HepG2 (cell line): ENCODE measurements around the gene CALML6. TPM values are rescaled to one million over a fixed set of nuclear protein-coding genes. Genes with fewer than 3 reads are reported as not detected.

ENCODE experiments used
- ATAC-seq: fragments of 200-7000 bp; cut with Tn5 transposase; 3 replicates; pipeline ENCODE4 v1.9.1; 2020; ENCODE audit warnings: mild to moderate bottlenecking, moderate library complexity
- BruUV-seq: library from RNA; stranded (reverse); fragments of 400-500 nt; replicated peaks from 2 replicates; lab custom pipeline; 2021; lab: Mats Ljungman, UMichigan
- CTCF ChIA-PET: fragments of 300-600 bp; formaldehyde crosslinking; extraction: SDS; loops from one replicate; lab custom pipeline; 2021; ENCODE audit warnings: low total read pairs, inconsistent platforms, low intra/inter-chr PET ratio; lab: Yijun Ruan, JAX
- POLR2A ChIA-PET: fragments of 350-600 bp; sonication (Branson Sonifier 250); formaldehyde crosslinking; loops from one replicate; lab custom pipeline; 2020; ENCODE audit warnings: antibody characterized with exemption, inconsistent platforms; lab: Yijun Ruan, JAX
- DNase-seq: peaks from one replicate; pipeline ENCODE4 v3.0.0-alpha.2; 2015; ENCODE audit warnings: low spot score
- FAIRE-seq: peaks from 3 replicates; lab custom pipeline; 2011; peaks lifted over from hg19 to GRCh38; lab: Jason Lieb, UNC
- H2AFZ ChIP-seq: one replicate; pipeline ENCODE4 v1.6.1; 2011; ENCODE audit warnings: low read length, inconsistent platforms
- H3K27ac ChIP-seq: fragments of 300-600 bp; 3 replicates; pipeline ENCODE4 v1.8.0; 2011; ENCODE audit warnings: mixed run types, mild to moderate bottlenecking, mixed read lengths, low read length, inconsistent platforms; ENCODE audit not compliant: insufficient read depth; ENCODE audit errors: extremely low read length
- H3K27me3 ChIP-seq, 2 experiments: fragments of 200-600 bp in 1 of 2; 2 replicates in 1 of 2; 3 replicates in 1 of 2; pipeline versions ENCODE4 v1.6.0 to v1.8.0; 2011; ENCODE audit warnings: low read length in 2 of 2, mild to moderate bottlenecking in 2 of 2, moderate library complexity in 2 of 2, inconsistent platforms in 1 of 2; ENCODE audit not compliant: insufficient read depth in 2 of 2, control insufficient read depth in 1 of 2
- H3K36me3 ChIP-seq, 2 experiments: fragments of 200-600 bp in 1 of 2; replicated peaks in 1 of 2; 2 replicates in 1 of 2; 3 replicates in 1 of 2; pipeline versions ENCODE4 v1.5.1 to v1.8.0; 2011; ENCODE audit warnings: low read length in 2 of 2, inconsistent platforms in 1 of 2; ENCODE audit not compliant: insufficient read depth in 2 of 2, control insufficient read depth in 1 of 2
- H3K4me1 ChIP-seq: 2 replicates; pipeline ENCODE4 v1.5.1; 2012; ENCODE audit warnings: low read length, inconsistent platforms; ENCODE audit not compliant: insufficient read depth
- H3K4me2 ChIP-seq: 2 replicates; pipeline ENCODE4 v1.6.0; 2011; ENCODE audit warnings: low read depth, low read length, inconsistent platforms
- H3K4me3 ChIP-seq, 3 experiments: fragments of 200-600 bp in 1 of 3; sonication (generic), shearing (Covaris generic) in 1 of 3; replicated peaks in 1 of 3; 2 replicates each; pipeline ENCODE4 v1.5.1; 2011 to 2016; ENCODE audit warnings: low read length in 3 of 3, inconsistent platforms in 2 of 3, low read depth in 2 of 3, mild to moderate bottlenecking in 2 of 3, control low read depth in 1 of 3, mixed read lengths in 1 of 3; ENCODE audit not compliant: insufficient read depth in 1 of 3
- H3K79me2 ChIP-seq: one replicate; pipeline ENCODE4 v1.6.1; 2011; ENCODE audit warnings: low read length, inconsistent platforms; ENCODE audit not compliant: insufficient read depth
- H3K9ac ChIP-seq: 2 replicates; pipeline ENCODE4 v1.6.0; 2011; ENCODE audit warnings: mild to moderate bottlenecking, low read depth, low read length, inconsistent platforms; ENCODE audit not compliant: insufficient read depth
- H3K9me3 ChIP-seq: 2 replicates; pipeline ENCODE4 v1.5.1; 2012; ENCODE audit warnings: mild to moderate bottlenecking, low read length
- H4K20me1 ChIP-seq: 2 replicates; pipeline ENCODE4 v1.6.0; 2011; ENCODE audit warnings: inconsistent platforms, mild to moderate bottlenecking, low read length, moderate library complexity; ENCODE audit not compliant: insufficient read depth
- AGO1 ChIP-seq: fragments of 200-400 bp; formaldehyde crosslinking; IDR thresholded peaks from 2 replicates; pipeline ENCODE4 v1.6.1; 2017; ENCODE audit warnings: mild to moderate bottlenecking, low read depth, low read length, moderate library complexity; ENCODE audit not compliant: poor library complexity, severe bottlenecking
- EEA1 ChIP-seq: sonication (generic); formaldehyde crosslinking; IDR thresholded peaks from 2 replicates; pipeline ENCODE4 v1.5.1; 2020; ENCODE audit warnings: mild to moderate bottlenecking, missing genetic modification reagents, borderline replicate concordance
- JUN ChIP-seq: sonication (generic); formaldehyde crosslinking; IDR thresholded peaks from 2 replicates; pipeline ENCODE4 v1.4.0; 2020; ENCODE audit warnings: mild to moderate bottlenecking, missing genetic modification reagents
- MAFG ChIP-seq: sonication (generic); formaldehyde crosslinking; IDR thresholded peaks from 2 replicates; pipeline ENCODE4 v1.5.1; 2020; ENCODE audit warnings: mild to moderate bottlenecking, missing genetic modification reagents
- SALL2 ChIP-seq: sonication (generic); formaldehyde crosslinking; IDR thresholded peaks from 2 replicates; pipeline ENCODE4 v1.8.1; 2023; ENCODE audit warnings: mild to moderate bottlenecking, missing genetic modification reagents, inconsistent platforms
- SMAD3 ChIP-seq: sonication (generic); formaldehyde crosslinking; IDR thresholded peaks from 2 replicates; pipeline ENCODE4 v1.4.0; 2020; ENCODE audit warnings: missing genetic modification reagents
- SMC3 ChIP-seq: IDR thresholded peaks from 2 replicates; pipeline ENCODE4 v1.6.1; 2011; ENCODE audit warnings: low read length, improper control_type of control experiment
- ZBTB1 ChIP-seq: sonication (generic); formaldehyde crosslinking; IDR thresholded peaks from 2 replicates; pipeline ENCODE4 v1.4.0; 2020; ENCODE audit warnings: missing genetic modification reagents, borderline replicate concordance
- ZNF383 ChIP-seq: sonication (generic); formaldehyde crosslinking; IDR thresholded peaks from 2 replicates; pipeline ENCODE4 v1.4.0; 2020; ENCODE audit warnings: missing genetic modification reagents, mild to moderate bottlenecking, borderline replicate concordance
- ZNF615 ChIP-seq: sonication (generic); formaldehyde crosslinking; IDR thresholded peaks from 2 replicates; pipeline ENCODE4 v1.5.0; 2020; ENCODE audit warnings: mild to moderate bottlenecking, missing genetic modification reagents, borderline replicate concordance
- ZNF644 ChIP-seq: IDR thresholded peaks from 2 replicates; pipeline ENCODE4 v1.6.1; 2016; ENCODE audit warnings: low read depth
- ZNF670 ChIP-seq: sonication (generic); formaldehyde crosslinking; IDR thresholded peaks from 2 replicates; pipeline ENCODE4 v1.8.0; 2022; ENCODE audit warnings: mild to moderate bottlenecking, missing genetic modification reagents, borderline replicate concordance
- WGBS: methylation state at CpG from one replicate; pipeline ENCODE4 v1.1.6; 2017; ENCODE audit warnings: low lambda C conversion rate; 5-methylcytosine and 5-hydroxymethylcytosine counted together
- in situ Hi-C: cut with HindIII; loops from 2 replicates; pipeline ENCODE4 v1.10.0; 2017; ENCODE audit warnings: low pct_unique_long_range_greater_than_20kb; ENCODE audit not compliant: extremely low pct_ligation_motif_present
- intact Hi-C: fragments of 100-400 bp; cut with micrococcal nuclease; formaldehyde crosslinking; loops from one replicate; pipeline ENCODE4 v1.10.0; 2022; ENCODE audit not compliant: unreplicated experiment
- polyA plus RNA-seq, 8 experiments: library from polyadenylated mRNA; depleted of rRNA in 3 of 8; stranded (reverse) in 7 of 8; unstranded in 1 of 8; fragments of >200 nt; fragmentation: Illumina TruSeq in 4 of 8; extraction: Trizol in 4 of 8; gene quantifications; 2 replicates each; pipeline versions ENCODE4 v1.2.1 to v1.2.3, GENCODE V29; 2011 to 2016; ENCODE audit warnings: low read depth in 4 of 8, missing spikeins in 1 of 8, mixed read lengths in 1 of 8; ENCODE audit not compliant: insufficient read depth in 1 of 8
- total RNA-seq, 5 experiments: library from RNA; depleted of rRNA; stranded (reverse); fragments of >200 nt; fragmentation: Illumina TruSeq; extraction: Trizol; gene quantifications; 2 replicates each; pipeline ENCODE4 v1.2.3, GENCODE V29; 2016; ENCODE audit warnings: low read depth in 1 of 5
- TF ChIP-seq, protein P1 (sequence below): IDR thresholded peaks from 2 replicates; pipeline ENCODE4 v1.6.1; 2012; ENCODE audit warnings: low read depth, low read length, improper control_type of control experiment
- TF ChIP-seq, protein P2 (sequence below): sonication (generic); formaldehyde crosslinking; IDR thresholded peaks from 2 replicates; pipeline ENCODE4 v1.4.0; 2020; ENCODE audit warnings: low read depth, missing genetic modification reagents
- TF ChIP-seq, protein P3 (sequence below): sonication (generic); formaldehyde crosslinking; IDR thresholded peaks from 2 replicates; pipeline ENCODE4 v1.9.0; 2021; ENCODE audit warnings: missing genetic modification reagents, mild to moderate bottlenecking, borderline replicate concordance

CALML6 gene
- total and polyA plus RNA-seq, 2 of the 13 experiments (the other 11 are each of a cell fraction or from before 2014, with no cell fraction given): 0.11 to 0.12 TPM

DNA sequence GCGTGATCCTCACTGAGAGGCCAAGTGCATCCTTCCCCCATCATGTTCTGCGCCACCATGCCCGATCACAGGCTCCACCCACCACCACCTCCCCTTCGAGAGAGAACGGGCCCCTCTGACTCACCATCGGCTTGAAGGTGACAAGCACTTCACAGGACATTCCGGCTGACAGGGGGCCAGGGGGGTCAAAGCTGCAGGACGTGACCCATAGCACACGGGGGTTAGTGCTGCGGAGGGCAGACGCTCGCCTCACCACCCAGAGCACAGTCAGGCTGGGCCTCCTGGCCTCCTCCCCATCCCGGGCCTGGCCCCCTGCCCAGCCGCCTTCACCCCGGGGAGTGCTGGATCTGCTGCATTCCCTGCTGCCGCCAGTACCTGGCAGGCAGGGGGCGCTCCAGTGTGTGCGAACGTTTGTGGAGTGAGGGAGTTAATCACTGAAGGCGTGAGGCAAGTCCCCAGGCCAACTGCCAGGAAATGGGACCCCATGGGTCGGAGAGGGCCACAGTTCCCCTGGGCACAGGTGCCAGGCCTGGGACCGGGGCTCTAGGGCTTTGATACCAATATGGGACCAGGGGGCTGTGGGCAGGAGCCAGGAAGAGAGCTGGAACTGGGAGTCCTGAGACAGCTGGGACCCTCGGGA is 44.9 kb downstream of the CALML6 start:
- no peak overlapping the region for H2AFZ ChIP-seq
- TF ChIP-seq ZNF644 (CRISPR knock-in tag) (no peak), ZNF615 (CRISPR knock-in tag) (no peak), SALL2 (CRISPR knock-in tag) (peak; percentile 68; the same call in 1 of the 2 replicates), JUN (peak; percentile 79), ZNF670 (CRISPR knock-in tag) (peak; percentile 90; the same call in 1 of the 2 replicates), SMAD3 (0 out of 2 replicates have a peak, but pooled peaks have one; percentile 40), ZBTB1 (CRISPR knock-in tag) (no peak), ZNF383 (CRISPR knock-in tag) (no peak), AGO1 (peak; percentile 89), MAFG (CRISPR knock-in tag) (no peak), SMC3 (peak; percentile 61; the same call in 1 of the 2 replicates), EEA1 (CRISPR knock-in tag) (no peak)
- TF ChIP-seq, protein P1, sequence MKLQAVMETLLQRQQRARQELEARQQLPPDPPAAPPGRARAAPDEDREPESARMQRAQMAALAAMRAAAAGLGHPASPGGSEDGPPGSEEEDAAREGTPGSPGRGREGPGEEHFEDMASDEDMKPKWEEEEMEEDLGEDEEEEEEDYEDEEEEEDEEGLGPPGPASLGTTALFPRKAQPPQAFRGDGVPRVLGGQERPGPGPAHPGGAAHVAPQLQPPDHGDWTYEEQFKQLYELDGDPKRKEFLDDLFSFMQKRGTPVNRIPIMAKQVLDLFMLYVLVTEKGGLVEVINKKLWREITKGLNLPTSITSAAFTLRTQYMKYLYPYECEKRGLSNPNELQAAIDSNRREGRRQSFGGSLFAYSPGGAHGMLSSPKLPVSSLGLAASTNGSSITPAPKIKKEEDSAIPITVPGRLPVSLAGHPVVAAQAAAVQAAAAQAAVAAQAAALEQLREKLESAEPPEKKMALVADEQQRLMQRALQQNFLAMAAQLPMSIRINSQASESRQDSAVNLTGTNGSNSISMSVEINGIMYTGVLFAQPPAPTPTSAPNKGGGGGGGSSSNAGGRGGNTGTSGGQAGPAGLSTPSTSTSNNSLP: 0 out of 2 replicates have a peak, but pooled peaks have one; percentile 30
- TF ChIP-seq, protein P2, sequence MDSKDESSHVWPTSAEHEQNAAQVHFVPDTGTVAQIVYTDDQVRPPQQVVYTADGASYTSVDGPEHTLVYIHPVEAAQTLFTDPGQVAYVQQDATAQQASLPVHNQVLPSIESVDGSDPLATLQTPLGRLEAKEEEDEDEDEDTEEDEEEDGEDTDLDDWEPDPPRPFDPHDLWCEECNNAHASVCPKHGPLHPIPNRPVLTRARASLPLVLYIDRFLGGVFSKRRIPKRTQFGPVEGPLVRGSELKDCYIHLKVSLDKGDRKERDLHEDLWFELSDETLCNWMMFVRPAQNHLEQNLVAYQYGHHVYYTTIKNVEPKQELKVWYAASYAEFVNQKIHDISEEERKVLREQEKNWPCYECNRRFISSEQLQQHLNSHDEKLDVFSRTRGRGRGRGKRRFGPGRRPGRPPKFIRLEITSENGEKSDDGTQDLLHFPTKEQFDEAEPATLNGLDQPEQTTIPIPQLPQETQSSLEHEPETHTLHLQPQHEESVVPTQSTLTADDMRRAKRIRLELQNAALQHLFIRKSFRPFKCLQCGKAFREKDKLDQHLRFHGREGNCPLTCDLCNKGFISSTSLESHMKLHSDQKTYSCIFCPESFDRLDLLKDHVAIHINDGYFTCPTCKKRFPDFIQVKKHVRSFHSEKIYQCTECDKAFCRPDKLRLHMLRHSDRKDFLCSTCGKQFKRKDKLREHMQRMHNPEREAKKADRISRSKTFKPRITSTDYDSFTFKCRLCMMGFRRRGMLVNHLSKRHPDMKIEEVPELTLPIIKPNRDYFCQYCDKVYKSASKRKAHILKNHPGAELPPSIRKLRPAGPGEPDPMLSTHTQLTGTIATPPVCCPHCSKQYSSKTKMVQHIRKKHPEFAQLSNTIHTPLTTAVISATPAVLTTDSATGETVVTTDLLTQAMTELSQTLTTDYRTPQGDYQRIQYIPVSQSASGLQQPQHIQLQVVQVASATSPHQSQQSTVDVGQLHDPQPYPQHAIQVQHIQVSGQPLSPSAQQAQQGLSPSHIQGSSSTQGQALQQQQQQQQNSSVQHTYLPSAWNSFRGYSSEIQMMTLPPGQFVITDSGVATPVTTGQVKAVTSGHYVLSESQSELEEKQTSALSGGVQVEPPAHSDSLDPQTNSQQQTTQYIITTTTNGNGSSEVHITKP: 0 out of 2 replicates have a peak, but pooled peaks have one; percentile 65
- TF ChIP-seq, protein P3, sequence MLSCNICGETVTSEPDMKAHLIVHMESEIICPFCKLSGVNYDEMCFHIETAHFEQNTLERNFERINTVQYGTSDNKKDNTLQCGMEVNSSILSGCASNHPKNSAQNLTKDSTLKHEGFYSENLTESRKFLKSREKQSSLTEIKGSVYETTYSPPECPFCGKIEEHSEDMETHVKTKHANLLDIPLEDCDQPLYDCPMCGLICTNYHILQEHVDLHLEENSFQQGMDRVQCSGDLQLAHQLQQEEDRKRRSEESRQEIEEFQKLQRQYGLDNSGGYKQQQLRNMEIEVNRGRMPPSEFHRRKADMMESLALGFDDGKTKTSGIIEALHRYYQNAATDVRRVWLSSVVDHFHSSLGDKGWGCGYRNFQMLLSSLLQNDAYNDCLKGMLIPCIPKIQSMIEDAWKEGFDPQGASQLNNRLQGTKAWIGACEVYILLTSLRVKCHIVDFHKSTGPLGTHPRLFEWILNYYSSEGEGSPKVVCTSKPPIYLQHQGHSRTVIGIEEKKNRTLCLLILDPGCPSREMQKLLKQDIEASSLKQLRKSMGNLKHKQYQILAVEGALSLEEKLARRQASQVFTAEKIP (CRISPR knock-in tag): no peak

More for the DNA sequence above, 44.9 kb downstream of the CALML6 start:
- WGBS: 21% methylated on average over 4 of the region's 23 CpGs
- ChIA-PET CTCF (interaction anchor here (1.6 to 3.3 kb wide), 3 partner anchors 14 to 86 kb away, joined by 5 to 30 read pairs (median 6); no protein-coding TSS in a partner anchor), POLR2A (interaction anchor here (1.0 to 1.9 kb wide), 5 partner anchors 16 to 85 kb away, joined by 3 to 9 read pairs (median 3); no protein-coding TSS in a partner anchor)
- BruUV-seq: no TSS peak
- peak; percentile 81 for DNase-seq
- FAIRE-seq: peak; percentile 70
- Histone ChIP-seq H3K4me1 (peaks cover 86% of the 10 kb centered on the region), H3K36me3 (no peaks in the 10 kb centered on the region), H3K9ac (0 out of 2 replicates have a peak overlapping the region, but pooled peaks have one; percentile 7), H3K27ac (no peak overlapping the region), H3K9me3 (no peaks in the 10 kb centered on the region), H4K20me1 (no peaks in the 10 kb centered on the region), H3K4me3 (peak overlapping the region in 2 of 3 experiments; percentile 23 to 51; a peak in 2 of 6 replicates), H3K4me2 (peak overlapping the region; percentile 67), H3K27me3 (peaks cover 2 to 57% of the 10 kb centered on the region in 2 experiments; a peak in 4 of 5 replicates), H3K79me2 (no peaks in the 10 kb centered on the region)
- peak; percentile 81 for ATAC-seq
- intact Hi-C loops: loop anchor here (1.0 to 5.0 kb wide), 2 partner anchors 14 to 87 kb away; no protein-coding TSS in a partner anchor
- in situ Hi-C loops: loop anchor here (5.0 kb wide), 1 partner anchor 87 kb away; no protein-coding TSS in a partner anchor
